ENCODE measurements around the gene ASTN2.
"Not testable (repeated sequence)": the region's sequence is repeated elsewhere in the genome, so short reads cannot be mapped to it uniquely, and the experiment has no call there.

The ASTN2 gene

GRCh38 chr9:116466271-116467235, 948.3 kb downstream of the ASTN2 start:
- no peak for DNase-seq

DNA sequence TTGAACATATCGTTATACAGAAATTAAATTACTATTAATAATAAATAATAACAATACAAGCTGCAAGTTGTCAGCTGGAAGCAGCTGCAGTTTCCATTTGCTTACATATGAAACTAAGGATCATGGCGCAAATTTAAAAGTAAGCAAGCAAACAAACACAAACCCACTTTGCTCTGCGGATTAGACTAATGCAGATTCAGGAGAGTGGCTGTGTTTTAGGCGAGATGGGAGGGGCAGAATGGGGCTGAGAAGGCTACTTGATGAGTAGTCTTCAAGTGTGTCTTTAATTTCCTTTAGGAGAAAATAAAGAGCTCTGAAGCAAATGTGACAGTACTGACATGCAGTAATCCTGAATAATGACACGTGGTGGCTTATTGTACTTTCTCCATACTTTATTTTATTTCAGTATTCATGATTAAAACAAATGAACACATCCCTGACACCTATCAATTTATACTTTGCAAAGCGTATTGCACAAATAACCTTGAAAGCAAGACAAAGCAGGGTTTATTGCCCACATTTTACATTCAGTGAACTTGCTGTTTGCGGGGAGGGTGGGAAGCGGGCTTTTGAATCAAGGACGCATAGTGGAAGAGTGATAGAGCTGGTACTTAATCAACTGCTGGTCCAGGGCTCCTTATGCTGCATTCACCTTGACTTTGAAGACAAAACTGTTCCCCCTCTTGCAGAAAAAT, 949.1 kb downstream of the ASTN2 start:
- DNase-seq: no peak

DNA sequence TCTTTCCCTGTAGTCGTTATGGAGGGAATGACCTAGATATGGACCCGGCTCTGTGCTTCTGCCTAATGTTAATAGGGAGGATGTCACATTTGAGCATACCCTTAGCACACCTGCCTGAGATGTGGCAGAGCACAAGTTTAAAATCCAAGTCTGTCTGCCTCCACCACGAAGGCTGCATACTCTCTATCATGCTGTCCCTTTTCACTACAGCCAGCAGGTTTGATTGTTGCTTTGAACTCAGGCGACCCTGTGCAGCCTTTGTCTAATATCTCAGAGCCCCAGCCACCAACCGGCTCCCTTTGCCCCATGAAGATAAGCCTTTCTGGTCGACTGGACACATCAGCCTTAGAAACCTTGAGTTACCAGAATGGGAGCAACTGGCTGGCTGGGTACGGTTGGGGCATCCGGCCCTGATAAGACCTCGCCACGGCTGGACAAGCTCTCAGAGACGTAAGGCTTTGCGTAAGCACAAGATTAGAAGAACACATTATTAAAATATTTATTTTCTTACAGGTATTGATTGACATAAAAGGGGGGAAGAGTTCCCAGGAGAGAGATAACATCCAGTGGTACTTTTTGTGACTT, 949.8 kb downstream of the ASTN2 start:
- DNase-seq: no peak

GRCh38 chr9:116464423-116464822, 950.4 kb downstream of the ASTN2 start:
- no peak for DNase-seq

GRCh38 chr9:116461632-116462031, 953.2 kb downstream of the ASTN2 start:
- DNase-seq: no peak

DNA sequence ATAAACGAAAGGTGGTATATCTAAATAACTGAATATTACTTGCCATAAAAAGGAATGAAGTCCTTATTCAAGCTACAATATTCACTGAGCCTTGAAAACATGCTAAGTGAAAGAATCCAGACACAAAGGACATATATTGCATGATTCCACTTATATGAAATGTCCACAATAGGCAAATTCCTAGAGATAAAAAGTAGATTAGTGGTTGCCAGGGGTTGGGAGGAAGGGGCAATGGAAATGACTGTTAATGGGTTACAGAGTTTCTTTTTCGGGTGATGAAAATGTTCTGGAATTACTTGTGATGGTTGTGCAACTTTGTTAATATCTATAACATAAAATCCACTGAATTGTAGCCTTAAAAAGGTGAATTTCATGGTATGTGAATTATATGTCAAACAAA, 954.8 kb downstream of the ASTN2 start:
- DNase-seq: no peak

- no peak for DNase-seq
These were observed 955.3 kb downstream of the ASTN2 start for GRCh38 chr9:116459576-116459975.

DNA sequence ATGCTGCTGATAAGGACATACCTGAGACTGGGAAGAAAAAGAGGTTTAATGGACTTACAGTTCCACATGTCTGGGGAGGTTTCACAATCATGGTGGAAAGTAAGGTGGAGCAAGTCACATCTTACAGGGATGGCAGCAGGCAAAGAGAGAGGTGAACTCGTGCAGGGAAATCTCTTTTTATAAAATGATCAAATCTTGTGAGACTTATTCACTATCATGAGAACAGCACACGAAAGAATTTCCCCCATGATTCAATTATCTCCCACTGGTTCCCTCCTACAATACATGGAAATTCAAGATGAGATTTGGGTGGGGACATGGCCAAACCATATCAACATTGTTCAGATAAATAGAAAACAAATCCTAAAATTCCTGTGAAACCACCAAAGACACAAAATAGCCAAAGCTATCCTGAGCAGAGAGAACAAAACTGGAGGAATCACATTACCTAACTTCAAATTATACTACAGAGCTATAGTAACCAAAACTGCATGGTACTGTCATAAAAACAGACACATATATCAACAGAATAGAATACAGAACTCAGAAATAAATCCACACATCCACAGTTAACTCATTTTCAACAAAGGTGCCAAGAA, 958.3 kb downstream of the ASTN2 start:
- no peak for DNase-seq

- DNase-seq: not testable (repeated sequence)
These were observed 960.3 kb downstream of the ASTN2 start for GRCh38 chr9:116454539-116454938.

- no peak for DNase-seq
These were observed 961.1 kb downstream of the ASTN2 start for GRCh38 chr9:116453785-116454184.

- no peak for DNase-seq
These were observed 962.2 kb downstream of the ASTN2 start for GRCh38 chr9:116452634-116453033.

DNA sequence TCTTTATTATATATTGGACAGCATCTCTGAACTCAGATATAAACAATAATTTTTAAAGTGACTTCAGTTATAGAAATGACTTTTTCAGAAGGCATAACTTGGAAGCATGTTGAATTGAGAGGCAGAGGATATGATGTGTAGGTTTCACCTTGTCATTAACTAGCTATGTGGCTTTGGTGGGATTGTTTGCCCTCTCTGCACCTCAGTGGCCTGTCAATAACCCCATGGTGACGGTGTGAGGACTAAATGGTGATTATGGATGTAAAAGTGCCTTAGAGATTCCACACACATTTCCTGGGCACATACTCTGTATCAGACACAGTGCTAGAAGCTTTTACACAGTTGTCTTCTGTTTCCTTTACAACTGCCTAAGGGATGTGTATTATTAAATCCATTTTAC, 962.6 kb downstream of the ASTN2 start:
- DNase-seq: no peak

DNA sequence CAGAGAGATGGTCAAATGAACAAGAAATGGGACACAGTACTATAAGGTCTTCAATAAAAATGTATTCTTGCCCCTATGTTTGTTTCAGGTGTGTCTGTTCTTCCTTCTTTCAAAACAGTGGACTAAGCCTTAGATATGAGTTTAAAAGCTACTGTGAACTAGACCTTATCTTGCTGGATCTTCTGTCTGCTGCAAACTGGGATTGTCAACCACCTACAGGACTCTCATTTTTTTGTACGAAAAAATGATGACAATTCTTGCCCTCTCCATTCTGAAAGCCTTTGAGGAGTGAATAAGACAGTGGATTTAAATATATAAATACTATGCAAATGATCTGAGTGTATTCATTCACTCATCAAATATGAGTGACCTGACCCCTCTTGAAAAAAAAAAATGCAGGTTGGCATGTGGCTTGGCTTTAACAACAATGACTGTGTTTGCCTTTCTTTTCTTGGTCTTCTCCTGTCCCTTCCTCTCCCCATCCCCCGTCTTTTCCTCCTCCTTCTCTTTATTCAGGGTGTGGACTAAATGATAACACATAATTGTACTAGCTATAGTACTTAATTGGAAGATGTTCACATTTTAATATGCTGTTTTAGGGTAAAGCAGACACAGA, 963.2 kb downstream of the ASTN2 start:
- no peak for DNase-seq

- peak; percentile 10 for DNase-seq
These were observed 964.3 kb downstream of the ASTN2 start for GRCh38 chr9:116450378-116451139.

DNA sequence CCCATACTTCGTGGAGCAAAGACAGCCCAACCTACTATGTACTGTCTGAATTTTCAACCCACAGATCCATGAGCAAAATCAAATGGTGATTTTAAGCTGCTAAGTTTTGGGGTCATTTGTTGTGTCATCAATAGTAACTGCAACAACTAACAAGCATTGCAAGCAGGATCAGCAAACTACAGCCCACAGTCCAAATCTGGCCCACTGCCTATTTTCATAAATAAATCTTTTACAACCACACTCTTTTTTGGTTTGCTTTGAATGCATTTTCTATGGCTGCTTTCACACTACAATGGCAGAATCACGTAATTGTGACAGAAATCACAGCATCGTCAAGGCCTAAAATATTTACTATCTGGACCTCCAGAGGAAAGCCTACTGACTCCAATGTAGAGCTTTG, 964.9 kb downstream of the ASTN2 start:
- no peak for DNase-seq

GRCh38 chr9:116448431-116448830, 966.4 kb downstream of the ASTN2 start:
- no peak for DNase-seq

DNA sequence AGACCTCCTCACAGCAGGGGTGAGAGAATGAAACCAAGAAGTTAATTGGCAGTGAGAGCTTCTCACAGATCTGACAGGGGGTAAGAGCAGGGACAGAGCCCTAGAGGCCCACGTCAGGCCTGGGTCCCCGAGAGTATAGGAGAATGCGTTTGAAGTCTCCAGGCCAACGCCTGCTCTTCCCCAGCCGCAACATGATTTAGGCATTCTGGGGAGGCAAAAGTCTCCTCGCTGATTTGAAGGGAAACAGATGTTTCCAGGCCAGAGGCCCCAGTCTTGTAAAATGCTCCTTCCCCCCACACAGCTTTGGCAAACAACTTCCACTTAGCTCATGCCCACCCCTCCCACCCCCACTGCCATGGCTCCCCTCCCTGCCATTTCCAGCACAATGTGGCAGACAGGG, 966.9 kb downstream of the ASTN2 start:
- DNase-seq: no peak

- no peak for DNase-seq
These were observed 972.3 kb downstream of the ASTN2 start for GRCh38 chr9:116442528-116442927.

DNA sequence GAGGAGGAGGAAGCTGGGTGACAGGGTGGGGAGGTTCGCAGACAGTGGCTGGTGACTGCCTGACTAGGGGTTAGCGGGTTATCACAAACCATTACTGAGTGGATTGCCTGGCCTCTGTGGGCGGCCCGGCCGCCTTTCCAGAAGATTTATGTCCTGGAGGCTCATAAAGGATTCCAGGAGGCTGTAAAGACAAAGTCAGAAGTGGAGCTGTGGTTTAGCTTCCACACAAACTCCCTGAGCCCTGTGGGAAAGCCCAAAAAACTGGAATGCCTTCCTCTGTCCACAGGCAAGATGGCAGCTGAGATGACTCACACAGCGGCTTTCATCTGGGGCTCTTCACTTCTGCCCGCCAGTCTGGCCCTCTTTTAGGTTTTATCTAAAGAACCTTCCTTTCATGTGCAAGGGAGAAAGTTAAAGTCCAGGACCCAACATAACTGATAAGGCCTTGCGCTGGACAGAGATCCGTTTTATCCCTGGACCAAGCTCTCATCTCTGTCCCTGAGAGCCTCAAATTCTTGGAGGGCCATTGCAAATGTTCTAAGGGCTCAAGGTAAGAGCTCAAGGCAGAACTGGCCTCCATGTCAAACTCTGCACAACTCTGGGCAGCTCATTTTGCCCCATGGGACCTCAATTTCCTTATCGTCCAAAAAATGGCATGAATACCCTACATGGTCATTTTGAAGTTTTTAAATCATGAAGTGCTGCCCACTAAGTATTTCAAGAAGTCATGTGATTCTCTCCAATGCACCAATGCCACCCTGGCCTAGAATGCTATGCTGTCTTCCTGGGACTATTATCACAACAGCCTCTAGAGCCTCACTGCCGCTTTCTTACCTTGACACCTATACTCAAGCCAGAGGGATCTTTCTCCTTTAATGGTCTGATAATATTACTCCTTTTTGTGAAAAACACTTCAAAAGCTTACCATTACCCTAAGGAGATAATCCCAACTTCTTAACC, 977.2 kb downstream of the ASTN2 start:
- no peak for DNase-seq

- DNase-seq: no peak
These were observed 978.7 kb downstream of the ASTN2 start for GRCh38 chr9:116436121-116436520.

DNA sequence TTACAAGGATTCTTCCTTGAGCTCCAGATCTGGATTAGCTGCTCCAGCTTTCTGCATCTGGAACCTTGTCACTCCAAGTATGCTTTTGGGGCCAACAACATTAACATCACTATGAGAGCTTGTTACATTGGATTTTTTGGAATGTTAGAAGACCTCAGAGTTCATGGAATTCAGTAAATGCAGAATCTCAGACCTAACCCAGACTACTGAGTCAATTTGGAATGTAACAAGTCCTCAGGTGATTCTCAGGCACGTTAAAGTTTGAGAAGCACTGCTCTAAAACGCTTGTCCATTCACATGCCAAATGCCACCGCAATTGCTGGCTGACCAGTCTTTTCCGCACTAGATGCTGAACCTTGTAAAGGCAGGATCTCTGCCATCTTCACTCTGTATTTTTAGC, 979.2 kb downstream of the ASTN2 start:
- DNase-seq: no peak

Data from T1000 (cell line).